Measurements from ENCODE around the gene RASA3. TPM values are rescaled to one million over a fixed set of nuclear protein-coding genes. Genes with fewer than 3 reads are reported as not detected.

Gene RASA3
- total and polyA plus RNA-seq, 10 of the 15 experiments (the other 5 are each of a cell fraction or from before 2014, with no cell fraction given): 0.79 to 33.9 (median 17.6) TPM

GRCh38 chr13:113972451-113973217 lies 159.8 kb downstream of the RASA3 start:
- no peaks in the 10 kb centered on the region for H3K79me2 ChIP-seq (ENCODE audit: control insufficient read depth, insufficient read depth, low read length)
- intact Hi-C loops (cut with micrococcal nuclease; ENCODE audit: unreplicated experiment) (no loop called here), in situ Hi-C loops (cut with MboI) (loop anchor here (5.0 kb wide), 1 partner anchor 40 kb away; no protein-coding TSS in a partner anchor)
- no peak overlapping the region for H3K9ac ChIP-seq (ENCODE audit: control insufficient read depth, insufficient read depth, low read length)
- no peak for TF ChIP-seq SMAD5 (IDR thresholded peaks at IDR 0.05; ENCODE audit: low read depth)
- TF ChIP-seq KLF5 (IDR thresholded peaks at IDR 0.05; ENCODE audit: partially characterized antibody): no peak
- TF ChIP-seq SIX5 (IDR thresholded peaks at IDR 0.05; ENCODE audit: low read depth, low read length, severe bottlenecking): no peak
- TF ChIP-seq TARDBP (IDR thresholded peaks at IDR 0.05; ENCODE audit: borderline replicate concordance): no peak
- TF ChIP-seq BCLAF1 (IDR thresholded peaks at IDR 0.05): no peak
- no peak for TF ChIP-seq SKIL (IDR thresholded peaks at IDR 0.05; ENCODE audit: low read depth, poor library complexity, severe bottlenecking)
- TF ChIP-seq CHD2 (IDR thresholded peaks at IDR 0.05; ENCODE audit: borderline replicate concordance, low read depth, low read length): no peak
- no peak for TF ChIP-seq ZSCAN29 (IDR thresholded peaks at IDR 0.05)
- no peak for TF ChIP-seq MTA2 (IDR thresholded peaks at IDR 0.05; ENCODE audit: low read depth)
- no peak for TF ChIP-seq STAT1 (conservative IDR thresholded peaks at IDR 0.05)
- TF ChIP-seq SIN3A (IDR thresholded peaks at IDR 0.05; ENCODE audit: low read depth, low read length): no peak
- TF ChIP-seq ASH2L (IDR thresholded peaks at IDR 0.05; ENCODE audit: borderline replicate concordance, low read depth): no peak
- no peak for TF ChIP-seq RB1 (IDR thresholded peaks at IDR 0.05; ENCODE audit: borderline replicate concordance)
- no peak for TF ChIP-seq CBX3 (IDR thresholded peaks at IDR 0.05; ENCODE audit: borderline replicate concordance, low read depth)
- TF ChIP-seq HCFC1 (IDR thresholded peaks at IDR 0.05; ENCODE audit: low read length): no peak
- no peak for TF ChIP-seq HSF1 (IDR thresholded peaks at IDR 0.05; ENCODE audit: low read depth, low read length)
- no peaks in the 10 kb centered on the region for H3K4me1 ChIP-seq (ENCODE audit: control insufficient read depth, insufficient read depth, low read length)
- ChIA-PET SMC1A (ENCODE audit: uncharacterized antibody, unreplicated experiment) (no interaction called here), RAD21 (ENCODE audit: unreplicated experiment) (no interaction called here), CTCF (no interaction called here), POLR2A (no interaction called here)
- WGBS (ENCODE audit: insufficient coverage, insufficient replicate concordance, low lambda C conversion rate, missing lambda C conversion rate): 91% methylated on average over 36 of the region's 36 CpGs
- H3K4me3 ChIP-seq: no peak overlapping the region
- H3K9me3 ChIP-seq (replicated peaks; ENCODE audit: control insufficient read depth, insufficient read depth, low read length): no peaks in the 10 kb centered on the region
- ATAC-seq (no peak), FAIRE-seq (no peak), DNase-seq (ENCODE audit: low read depth, low spot score) (no peak)
- H3K27ac ChIP-seq (ENCODE audit: control insufficient read depth, insufficient read depth): no peak overlapping the region
- no peak overlapping the region for H3K4me2 ChIP-seq (ENCODE audit: control insufficient read depth, insufficient read depth)
- H3K27me3 ChIP-seq (replicated peaks in 1 of 2; ENCODE audit: control insufficient read depth in 2 of 2, insufficient read depth in 2 of 2, low read length in 1 of 2): no peaks in the 10 kb centered on the region
- no peak overlapping the region for H2AFZ ChIP-seq (ENCODE audit: control insufficient read depth, low read depth, low read length)
- H4K20me1 ChIP-seq (ENCODE audit: control insufficient read depth, insufficient read depth): no peaks in the 10 kb centered on the region
- H3K36me3 ChIP-seq (ENCODE audit: control insufficient read depth in 2 of 2, insufficient read depth in 2 of 2, low read length in 1 of 2): no peaks in the 10 kb centered on the region; a peak in 1 of 4 replicates
- BruUV-seq (replicated peaks): no TSS peak

All from GM12878 (cell line).